Sigmoid colon (tissue), 7 donors: Measurements from ENCODE around the gene NOC2L. TPM values are rescaled to one million over a fixed set of nuclear protein-coding genes. Genes with fewer than 3 reads are reported as not detected.

Experiments
- DNase-seq: peaks from one replicate; pipeline ENCODE4 v3.0.0-alpha.2; 2019
- H3K27ac ChIP-seq, 4 donors: fragments of 200-600 bp; sonication (generic); one replicate each; pipeline ENCODE4 v1.5.1; 2016 to 2019; ENCODE audit warnings: mild to moderate bottlenecking in 1 of 4
- H3K27me3 ChIP-seq, 3 donors: fragments of 200-600 bp; sonication (generic); one replicate each; pipeline ENCODE4 v1.5.1; 2019; ENCODE audit warnings: mild to moderate bottlenecking in 1 of 3
- H3K36me3 ChIP-seq, 4 donors: fragments of 200-600 bp; sonication (generic); one replicate each; pipeline ENCODE4 v1.5.1; 2016 to 2019
- H3K4me1 ChIP-seq, 4 donors: fragments of 200-600 bp; sonication (generic); one replicate each; pipeline ENCODE4 v1.5.1; 2017 to 2019
- H3K4me3 ChIP-seq, 4 donors: fragments of 200-600 bp; sonication (generic); one replicate each; pipeline ENCODE4 v1.5.1; 2017 to 2019; ENCODE audit warnings: mild to moderate bottlenecking in 2 of 4, moderate library complexity in 1 of 4
- H3K9me3 ChIP-seq, 4 donors: fragments of 200-600 bp in 3 of 4; sonication (generic) in 3 of 4; one replicate each; pipeline versions ENCODE4 v1.5.1 to v1.6.1; 2013 to 2019
- CTCF ChIP-seq, 4 experiments: fragments of 450-650 bp in 3 of 4; fragments of 200-600 bp in 1 of 4; IDR thresholded peaks; one replicate each; pipeline ENCODE4 v1.5.1; 2016 to 2019; ENCODE audit warnings: antibody characterized with exemption in 4 of 4, mild to moderate bottlenecking in 3 of 4, moderate library complexity in 2 of 4
- EP300 ChIP-seq, 4 donors: sonication (generic); formaldehyde crosslinking; IDR thresholded peaks; one replicate each; pipeline ENCODE4 v1.6.1; 2017; ENCODE audit warnings: antibody characterized with exemption in 4 of 4
- POLR2A ChIP-seq, 2 donors: fragments of 450-650 bp; IDR thresholded peaks; one replicate each; pipeline ENCODE4 v1.6.1; 2016; ENCODE audit warnings: antibody characterized with exemption in 2 of 2, mild to moderate bottlenecking in 2 of 2, moderate library complexity in 2 of 2
- POLR2AphosphoS5 ChIP-seq, 4 donors: sonication (generic); formaldehyde crosslinking; IDR thresholded peaks; one replicate each; pipeline ENCODE4 v1.6.1; 2017; ENCODE audit warnings: antibody characterized with exemption in 4 of 4
- WGBS, 2 donors: extraction: QIAGEN DNeasy Blood & Tissue Kit; methylation state at CpG; one replicate each; pipeline ENCODE4 v1.1.7; 2013; 5-methylcytosine and 5-hydroxymethylcytosine counted together
- intact Hi-C: fragments of 100-400 bp; cut with DNase I; formaldehyde crosslinking; loops from one replicate; pipeline ENCODE4 v1.15.1; 2023
- polyA plus RNA-seq, 3 donors: library from polyadenylated mRNA; stranded (reverse); fragments of 200-250 nt; gene quantifications; one replicate each; pipeline ENCODE4 v1.2.3, GENCODE V29; 2013
- total RNA-seq, 4 donors: library from RNA; depleted of rRNA; stranded (reverse); fragments of >200 nt; gene quantifications; one replicate each; pipeline ENCODE4 v1.1.0, GENCODE V29; 2016
- donor health status: healthy with polysubstance abuse.
- donor health status: Bipolar disorder and iron deficiency.
- donor health status: healthy.

The NOC2L gene
- total and polyA plus RNA-seq, 7 donors = 25.4 to 81.6 (median 27.1) TPM

GRCh38 chr1:983798-984475 is 24.9 kb upstream of the NOC2L start:
- DNase-seq = peak; percentile 71

GRCh38 chr1:982765-983436 is 23.8 kb upstream of the NOC2L start:
- intact Hi-C loops = no loop called here
- Histone ChIP-seq H3K9me3 (no peaks in the 10 kb centered on the region), H3K27me3 (peaks cover 0 to 32% (median 13%) of the 10 kb centered on the region in 3 donors), H3K4me1 (peaks cover 0 to 6% (median 3%) of the 10 kb centered on the region in 4 donors), H3K4me3 (no peak overlapping the region), H3K36me3 (no peaks in the 10 kb centered on the region), H3K27ac (no peak overlapping the region)
- DNase-seq = no peak
- no peak for TF ChIP-seq POLR2A (IDR thresholded peaks at IDR 0.05)
- no peak for TF ChIP-seq CTCF (IDR thresholded peaks at IDR 0.05)
- TF ChIP-seq POLR2AphosphoS5 (IDR thresholded peaks at IDR 0.05) = no peak
- TF ChIP-seq EP300 (IDR thresholded peaks at IDR 0.05) = no peak
- 73 to 82% methylated on average over 43 of the region's 43 CpGs for WGBS, 2 donors

More at GRCh38 chr1:983798-984475, 24.9 kb upstream of the NOC2L start:
- intact Hi-C loops = loop anchor here (2.0 kb wide), 1 partner anchor 79 kb away; no protein-coding TSS in a partner anchor
- Histone ChIP-seq H3K4me3 (no peak overlapping the region), H3K36me3 (no peaks in the 10 kb centered on the region), H3K4me1 (peaks cover 0 to 6% (median 3%) of the 10 kb centered on the region in 4 donors), H3K27me3 (peaks cover 0 to 32% (median 13%) of the 10 kb centered on the region in 3 donors), H3K9me3 (no peaks in the 10 kb centered on the region), H3K27ac (no peak overlapping the region)
- WGBS, 2 donors = 16 to 20% methylated on average over 29 of the region's 29 CpGs
- peak; percentile 48 to 98 (median 58) for TF ChIP-seq CTCF (IDR thresholded peaks at IDR 0.05)
- TF ChIP-seq POLR2A (IDR thresholded peaks at IDR 0.05) = no peak

GRCh38 chr1:981955-982558 is 23.0 kb upstream of the NOC2L start, which contains the start of gene PERM1:
Gene PERM1, minus strand, starts transcription at chr1:982093. Its CDS starts 1,064 bp downstream, at chr1:981029.
- H3K9me3 ChIP-seq = no peaks in the 10 kb centered on the region
- H3K27me3 ChIP-seq = peaks cover 0 to 32% (median 13%) of the 10 kb centered on the region in 3 donors
- 35 to 62% methylated on average over 28 of the region's 28 CpGs for WGBS, 2 donors
- TF ChIP-seq EP300 (IDR thresholded peaks at IDR 0.05) (no peak), POLR2AphosphoS5 (IDR thresholded peaks at IDR 0.05) (no peak), CTCF (IDR thresholded peaks at IDR 0.05) (no peak), POLR2A (IDR thresholded peaks at IDR 0.05) (no peak)
- H3K4me1 ChIP-seq = peaks cover 0 to 6% (median 3%) of the 10 kb centered on the region in 4 donors
- no peak for DNase-seq
- no peaks in the 10 kb centered on the region for H3K36me3 ChIP-seq
- H3K4me3 ChIP-seq = no peak within 1 kb of the TSS
- no peak within 1 kb of the TSS for H3K27ac ChIP-seq
- intact Hi-C loops = no loop called here

- no peak overlapping the region for H3K4me3 ChIP-seq
- intact Hi-C loops = no loop called here
- WGBS, 2 donors = 56 to 73% methylated on average over 21 of the region's 21 CpGs
- peaks cover 0 to 32% (median 13%) of the 10 kb centered on the region in 3 donors for H3K27me3 ChIP-seq
- no peak for DNase-seq
- H3K36me3 ChIP-seq = no peaks in the 10 kb centered on the region
- peaks cover 0 to 6% (median 3%) of the 10 kb centered on the region in 4 donors for H3K4me1 ChIP-seq
- H3K27ac ChIP-seq = no peak overlapping the region
- no peak for TF ChIP-seq CTCF (IDR thresholded peaks at IDR 0.05)
- no peaks in the 10 kb centered on the region for H3K9me3 ChIP-seq
Measured at GRCh38 chr1:981491-981954, 22.5 kb upstream of the NOC2L start.
